Measurements from ENCODE around the gene BTNL9.

GRCh38 chr5:181098762-181099601 is 58.9 kb downstream of the BTNL9 start:
- TF ChIP-seq CTCF (IDR thresholded peaks at IDR 0.05) (no peak), POLR2A (IDR thresholded peaks at IDR 0.05) (no peak)
